WERI-Rb-1 (cell line): ENCODE measurements around the gene FASN.

Experiments used
- DNase-seq: peaks from one replicate; pipeline ENCODE4 v3.0.0-alpha.2; 2020
- H3K27ac ChIP-seq: fragments of 250-450 bp; sonication (Bioruptor Pico); 2 replicates; pipeline ENCODE4 v1.5.1; 2020; ENCODE audit warnings: mild to moderate bottlenecking, moderate library complexity
- H3K27me3 ChIP-seq: fragments of 250-450 bp; sonication (Bioruptor Pico); 2 replicates; pipeline ENCODE4 v1.5.1; 2021; ENCODE audit warnings: mild to moderate bottlenecking, low read depth, moderate library complexity; ENCODE audit not compliant: insufficient read depth, severe bottlenecking
- H3K36me3 ChIP-seq: fragments of 250-450 bp; sonication (Bioruptor Pico); 2 replicates; pipeline ENCODE4 v1.5.1; 2020; ENCODE audit warnings: mild to moderate bottlenecking, moderate library complexity
- H3K4me3 ChIP-seq: 2 replicates; pipeline ENCODE4 v1.5.1; 2011; ENCODE audit warnings: low read depth, mild to moderate bottlenecking, control low read depth, low read length
- H3K9me3 ChIP-seq: fragments of 250-450 bp; sonication (Bioruptor Pico); 2 replicates; pipeline ENCODE4 v1.5.1; 2021; ENCODE audit warnings: mild to moderate bottlenecking, moderate library complexity; ENCODE audit not compliant: severe bottlenecking
- CTCF ChIP-seq: IDR thresholded peaks from 2 replicates; pipeline ENCODE4 v1.5.1; 2011; ENCODE audit warnings: low read depth, mild to moderate bottlenecking, control low read depth, inconsistent platforms, low read length

Gene FASN

GRCh38 chr17:82114447-82114846 lies 16.4 kb upstream of the FASN start:
- no peak overlapping the region for H3K4me3 ChIP-seq
- H3K9me3 ChIP-seq, result no peaks in the 10 kb centered on the region
- DNase-seq, result no peak
- no peak overlapping the region for H3K27ac ChIP-seq
- no peak for TF ChIP-seq CTCF
- no peaks in the 10 kb centered on the region for H3K27me3 ChIP-seq
- peaks cover 16% of the 10 kb centered on the region for H3K36me3 ChIP-seq

DNA sequence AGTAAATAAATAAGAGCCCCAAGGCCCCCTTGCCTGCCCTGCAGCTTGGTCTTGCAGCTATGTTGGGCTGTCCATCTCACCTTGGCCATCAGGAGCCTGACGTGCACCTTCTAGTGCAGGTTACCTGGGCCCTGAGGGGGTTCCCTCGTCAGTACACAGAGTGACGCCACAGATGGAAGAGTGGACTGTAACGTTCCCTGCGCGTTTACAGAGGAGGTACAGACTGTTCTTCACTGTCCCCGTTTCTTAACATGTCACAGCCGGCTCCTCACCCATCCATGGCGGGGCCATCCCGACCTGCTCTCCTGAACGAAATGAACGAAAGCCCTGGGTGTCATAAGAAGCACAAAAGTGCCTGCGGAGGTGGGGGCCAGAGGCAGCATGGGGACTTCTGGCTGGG lies 15.9 kb upstream of the FASN start:
- Histone ChIP-seq H3K27me3 (no peaks in the 10 kb centered on the region), H3K4me3 (no peak overlapping the region), H3K9me3 (no peaks in the 10 kb centered on the region), H3K27ac (no peak overlapping the region), H3K36me3 (peaks cover 16% of the 10 kb centered on the region)
- DNase-seq, result no peak
- no peak for TF ChIP-seq CTCF

- Histone ChIP-seq H3K36me3 (peaks cover 17% of the 10 kb centered on the region), H3K4me3 (no peak overlapping the region), H3K27ac (no peak overlapping the region), H3K27me3 (no peaks in the 10 kb centered on the region), H3K9me3 (no peaks in the 10 kb centered on the region)
- no peak for TF ChIP-seq CTCF
- DNase-seq, result no peak
Measured at GRCh38 chr17:82113422-82113821, 15.4 kb upstream of the FASN start.

DNA sequence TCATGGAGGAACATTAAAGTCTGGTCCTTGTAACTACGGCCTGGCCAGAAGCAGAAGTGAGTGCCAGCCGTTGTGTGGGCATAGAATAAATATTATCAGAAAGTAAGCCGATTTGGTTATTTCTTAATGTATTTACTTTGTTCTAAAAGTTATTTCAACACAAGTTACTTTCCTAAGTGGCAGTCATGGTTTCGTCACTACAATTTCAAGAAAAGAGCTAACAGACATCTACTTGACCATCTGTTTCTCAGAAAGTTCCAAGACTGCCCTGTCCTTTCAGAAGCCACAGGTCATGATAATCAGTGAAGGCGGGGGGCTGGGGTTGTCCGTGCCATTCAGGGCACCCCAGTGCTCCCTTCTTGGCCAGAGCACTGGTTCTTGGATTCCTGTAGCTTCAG lies 14.9 kb upstream of the FASN start:
- no peak for DNase-seq
- H3K9me3 ChIP-seq, result no peaks in the 10 kb centered on the region
- no peak overlapping the region for H3K27ac ChIP-seq
- H3K36me3 ChIP-seq, result peaks cover 22% of the 10 kb centered on the region
- no peak overlapping the region for H3K4me3 ChIP-seq
- no peaks in the 10 kb centered on the region for H3K27me3 ChIP-seq
- TF ChIP-seq CTCF, result no peak

DNA sequence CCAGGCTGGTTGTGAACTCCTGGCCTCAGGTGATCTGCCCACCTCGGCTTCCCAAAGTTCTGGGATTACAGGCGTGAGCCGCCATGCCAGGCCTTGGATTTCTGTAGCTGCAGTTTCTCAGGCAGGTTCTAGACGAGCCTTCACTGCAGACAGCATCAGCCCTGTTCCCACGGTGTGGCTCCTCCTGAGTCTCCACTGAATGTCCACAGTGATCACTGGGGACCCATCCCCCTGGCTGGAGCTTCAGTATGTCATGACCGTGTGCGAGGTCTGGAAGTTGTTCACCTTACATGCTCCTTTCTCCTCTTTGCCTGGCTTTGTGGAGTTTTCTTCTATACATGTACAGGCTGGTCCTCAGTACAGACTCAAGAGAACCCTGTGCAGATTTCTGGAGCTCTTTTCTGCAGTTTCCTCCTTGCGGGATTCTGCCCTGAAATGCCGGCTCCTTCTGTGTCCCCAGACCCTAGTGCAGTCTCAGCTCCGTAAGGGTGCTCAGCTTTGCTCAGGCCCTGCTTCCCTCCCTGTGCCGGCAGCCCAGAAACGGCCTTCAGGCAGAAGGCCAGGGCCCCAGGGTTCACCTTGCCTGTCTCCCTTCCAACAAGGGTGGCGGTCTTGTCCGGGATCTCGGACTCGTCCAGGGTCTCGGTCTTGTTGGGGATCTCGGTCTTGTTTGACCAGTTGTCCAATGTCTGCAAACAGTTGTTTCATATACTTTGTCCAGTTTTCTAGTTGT lies 14.3 kb upstream of the FASN start:
- Histone ChIP-seq H3K36me3 (peaks cover 22% of the 10 kb centered on the region), H3K27me3 (no peaks in the 10 kb centered on the region), H3K9me3 (no peaks in the 10 kb centered on the region), H3K4me3 (no peak overlapping the region), H3K27ac (no peak overlapping the region)
- DNase-seq, result no peak
- no peak for TF ChIP-seq CTCF

DNA sequence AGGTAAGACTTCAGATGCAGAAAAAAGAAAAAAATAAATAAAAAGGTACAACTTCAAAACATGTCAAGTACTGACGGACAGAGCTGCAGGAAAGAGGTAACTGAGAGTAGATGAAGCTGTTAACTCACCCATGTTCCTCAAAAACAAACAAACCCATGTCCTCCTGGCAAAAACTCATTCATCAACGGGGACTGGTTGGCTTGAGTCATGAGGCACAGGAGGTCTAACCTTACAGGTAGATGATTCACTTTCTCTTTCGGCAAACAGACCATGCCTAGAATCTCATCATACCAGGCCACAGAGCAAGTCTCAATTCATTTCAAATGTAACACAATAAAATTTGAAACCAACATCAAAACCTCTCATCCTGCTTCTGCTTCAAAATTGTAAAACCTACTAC lies 12.3 kb upstream of the FASN start:
- Histone ChIP-seq H3K9me3 (no peaks in the 10 kb centered on the region), H3K27ac (no peak overlapping the region), H3K36me3 (peaks cover 20% of the 10 kb centered on the region), H3K4me3 (no peak overlapping the region), H3K27me3 (no peaks in the 10 kb centered on the region)
- DNase-seq, result no peak
- no peak for TF ChIP-seq CTCF
